OCI-LY3 (cell line): ENCODE results near the gene CFAP157.

Experiments used
- H2AFZ ChIP-seq: fragments of 200-600, 300-600 bp; shearing (Covaris generic); 2 replicates; pipeline ENCODE4 v1.6.0; 2014; ENCODE audit warnings: antibody characterized with exemption, low read depth, low read length
- H3K27ac ChIP-seq: fragments of 200-600, 300-600 bp; sonication (generic); 2 replicates; pipeline ENCODE4 v1.5.1; 2014; ENCODE audit warnings: mild to moderate bottlenecking, low read length, moderate library complexity, mixed read lengths
- H3K27me3 ChIP-seq: fragments of 200-600, 300-600 bp; sonication (generic); 2 replicates; pipeline ENCODE4 v1.6.1; 2014; ENCODE audit warnings: low read depth, low read length, mixed read lengths
- H3K36me3 ChIP-seq: fragments of 200-600, 300-600 bp; sonication (generic); replicated peaks from 2 replicates; pipeline ENCODE3; 2014; ENCODE audit warnings: low read depth, low read length, mixed read lengths
- H3K4me1 ChIP-seq: fragments of 300-600, 200-600 bp; sonication (generic); 2 replicates; pipeline ENCODE4 v1.6.1; 2014; ENCODE audit warnings: low read length, mixed read lengths
- H3K4me2 ChIP-seq: fragments of 200-600, 300-600 bp; sonication (generic); 2 replicates; pipeline ENCODE4 v1.6.1; 2014; ENCODE audit warnings: low read length, mixed read lengths
- H3K4me3 ChIP-seq: fragments of 300-600, 200-600 bp; sonication (generic); 2 replicates; pipeline ENCODE4 v1.5.1; 2014; ENCODE audit warnings: antibody characterized with exemption, mild to moderate bottlenecking, low read length, moderate library complexity
- H3K79me2 ChIP-seq: fragments of 300-600, 200-600 bp; shearing (Covaris generic); 2 replicates; pipeline ENCODE4 v1.6.1; 2014; ENCODE audit warnings: mild to moderate bottlenecking, low read length, mixed read lengths
- H3K9ac ChIP-seq: fragments of 300-600, 200-600 bp; shearing (Covaris generic); 2 replicates; pipeline ENCODE4 v1.6.0; 2014; ENCODE audit warnings: mild to moderate bottlenecking, low read length, moderate library complexity
- H3K9me3 ChIP-seq: fragments of 200-600, 300-600 bp; shearing (Covaris generic); 2 replicates; pipeline ENCODE4 v1.6.1; 2014; ENCODE audit warnings: low read length, mixed read lengths; ENCODE audit not compliant: insufficient read depth
- H4K20me1 ChIP-seq: fragments of 200-600, 300-600 bp; sonication (generic); 2 replicates; pipeline ENCODE4 v1.6.1; 2016; ENCODE audit warnings: low read length, mixed read lengths; ENCODE audit not compliant: insufficient read depth
- EZH2phosphoT487 ChIP-seq: fragments of 200-600 bp; shearing (Covaris generic); IDR thresholded peaks from 2 replicates; pipeline ENCODE4 v1.6.1; 2018; ENCODE audit warnings: antibody characterized with exemption, mixed run types, low read depth
- TF ChIP-seq, protein P1 (sequence below): fragments of 200-600, 300-600 bp; sonication (generic); IDR thresholded peaks from 2 replicates; pipeline ENCODE4 v1.5.1; 2014; ENCODE audit warnings: antibody characterized with exemption, low read length, low read depth

Gene CFAP157

DNA sequence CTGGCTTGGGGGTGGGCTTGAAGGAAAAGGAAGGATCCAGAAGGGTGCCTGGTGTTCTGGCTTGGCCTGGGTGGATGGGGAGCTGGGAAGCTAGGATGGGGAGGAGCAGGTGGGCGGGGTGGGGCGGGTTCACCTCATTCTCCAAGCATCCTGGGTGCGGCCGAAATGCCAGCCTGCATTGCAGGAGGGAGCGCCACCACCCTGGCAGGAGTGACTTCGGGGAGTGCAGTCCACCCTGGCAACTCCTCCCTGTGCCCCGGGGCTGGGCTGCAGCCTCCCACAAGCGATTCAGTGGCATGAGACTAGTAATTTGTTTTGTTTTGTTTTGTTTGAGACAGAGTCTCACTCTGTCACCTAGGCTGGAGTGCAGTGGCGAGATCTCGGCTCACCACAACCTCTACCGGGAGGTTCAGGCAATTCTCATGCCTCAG, 14.6 kb downstream of the CFAP157 start:
- Histone ChIP-seq H3K4me1 (no peaks in the 10 kb centered on the region), H2AFZ (no peak overlapping the region)

DNA sequence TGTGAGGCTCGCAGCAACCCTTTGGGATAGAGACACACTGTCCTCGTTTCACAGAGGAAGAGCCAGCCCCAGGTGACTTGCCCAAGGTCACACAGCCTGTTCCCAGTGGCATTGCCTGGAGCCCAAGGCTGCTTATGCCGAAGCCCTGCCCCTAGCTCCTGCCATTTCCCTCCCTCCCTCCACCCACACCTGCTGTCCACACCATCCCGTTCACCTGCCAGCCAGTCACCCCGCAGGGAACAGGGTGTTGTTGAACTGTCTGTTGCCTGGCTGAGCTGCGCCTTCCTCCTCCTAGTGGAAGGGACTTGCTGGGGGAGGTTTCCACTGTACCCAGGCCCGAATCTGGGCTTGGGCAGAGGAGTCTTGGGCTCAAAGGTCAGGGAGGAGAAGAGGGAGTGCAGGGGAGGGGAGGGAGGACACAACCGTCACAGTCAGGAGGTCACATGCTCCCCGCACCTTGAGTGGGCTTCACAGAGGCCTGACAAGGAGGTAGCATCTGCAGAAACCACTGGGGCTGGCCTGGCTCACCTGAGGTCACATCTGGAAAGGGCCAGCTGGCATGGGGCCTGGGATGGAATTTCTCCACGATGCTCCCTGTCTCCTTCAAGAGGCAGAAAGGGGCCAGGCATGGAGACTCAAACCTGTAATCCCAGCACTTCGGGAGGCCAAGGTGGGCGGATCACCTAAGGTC, 15.4 kb downstream of the CFAP157 start:
- Histone ChIP-seq H3K27ac (no peak overlapping the region), H3K79me2 (no peaks in the 10 kb centered on the region), H3K36me3 (no peaks in the 10 kb centered on the region), H4K20me1 (no peaks in the 10 kb centered on the region), H3K4me1 (no peaks in the 10 kb centered on the region), H3K27me3 (peaks cover 4% of the 10 kb centered on the region), H3K9ac (no peak overlapping the region), H3K4me2 (no peak overlapping the region), H3K9me3 (no peaks in the 10 kb centered on the region), H3K4me3 (no peak overlapping the region), H2AFZ (no peak overlapping the region)
- TF ChIP-seq, protein P1, sequence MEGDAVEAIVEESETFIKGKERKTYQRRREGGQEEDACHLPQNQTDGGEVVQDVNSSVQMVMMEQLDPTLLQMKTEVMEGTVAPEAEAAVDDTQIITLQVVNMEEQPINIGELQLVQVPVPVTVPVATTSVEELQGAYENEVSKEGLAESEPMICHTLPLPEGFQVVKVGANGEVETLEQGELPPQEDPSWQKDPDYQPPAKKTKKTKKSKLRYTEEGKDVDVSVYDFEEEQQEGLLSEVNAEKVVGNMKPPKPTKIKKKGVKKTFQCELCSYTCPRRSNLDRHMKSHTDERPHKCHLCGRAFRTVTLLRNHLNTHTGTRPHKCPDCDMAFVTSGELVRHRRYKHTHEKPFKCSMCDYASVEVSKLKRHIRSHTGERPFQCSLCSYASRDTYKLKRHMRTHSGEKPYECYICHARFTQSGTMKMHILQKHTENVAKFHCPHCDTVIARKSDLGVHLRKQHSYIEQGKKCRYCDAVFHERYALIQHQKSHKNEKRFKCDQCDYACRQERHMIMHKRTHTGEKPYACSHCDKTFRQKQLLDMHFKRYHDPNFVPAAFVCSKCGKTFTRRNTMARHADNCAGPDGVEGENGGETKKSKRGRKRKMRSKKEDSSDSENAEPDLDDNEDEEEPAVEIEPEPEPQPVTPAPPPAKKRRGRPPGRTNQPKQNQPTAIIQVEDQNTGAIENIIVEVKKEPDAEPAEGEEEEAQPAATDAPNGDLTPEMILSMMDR = no peak
- no peak for TF ChIP-seq EZH2phosphoT487

More for the DNA sequence above, 14.6 kb downstream of the CFAP157 start:
- no peaks in the 10 kb centered on the region for H3K36me3 ChIP-seq
- H3K9ac ChIP-seq = no peak overlapping the region
- no peak for TF ChIP-seq EZH2phosphoT487
- TF ChIP-seq, protein P1 = no peak
- H3K27me3 ChIP-seq = peaks cover 4% of the 10 kb centered on the region
- H3K79me2 ChIP-seq = no peaks in the 10 kb centered on the region
- H3K4me3 ChIP-seq = no peak overlapping the region
- no peaks in the 10 kb centered on the region for H4K20me1 ChIP-seq
- no peak overlapping the region for H3K4me2 ChIP-seq
- H3K9me3 ChIP-seq = no peaks in the 10 kb centered on the region
- no peak overlapping the region for H3K27ac ChIP-seq

DNA sequence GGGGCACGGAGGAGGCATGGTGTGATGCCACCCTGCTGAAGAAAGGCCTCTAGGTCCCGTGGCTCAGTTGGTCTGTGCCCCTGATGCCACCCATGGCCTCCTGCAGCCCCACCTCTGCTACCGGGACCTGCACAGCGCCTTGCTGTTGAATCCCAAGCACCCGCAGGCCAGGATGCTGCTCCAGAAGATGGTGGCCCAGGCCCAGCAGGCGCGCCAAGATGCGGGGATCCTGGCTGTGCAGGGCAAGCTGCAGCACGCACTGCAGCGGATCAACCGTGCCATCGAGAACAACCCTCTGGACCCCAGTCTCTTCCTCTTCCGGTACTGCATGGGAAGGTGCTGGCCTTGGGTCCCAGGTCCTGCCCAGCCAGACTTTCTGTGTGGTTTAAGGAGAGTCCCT, 16.2 kb downstream of the CFAP157 start:
- H3K4me2 ChIP-seq = no peak overlapping the region
- no peak overlapping the region for H3K4me3 ChIP-seq
- H3K27me3 ChIP-seq = peaks cover 4% of the 10 kb centered on the region
- no peak overlapping the region for H3K9ac ChIP-seq
- TF ChIP-seq, protein P1 = no peak
- TF ChIP-seq EZH2phosphoT487 = no peak
- H4K20me1 ChIP-seq = no peaks in the 10 kb centered on the region
- H3K4me1 ChIP-seq = no peaks in the 10 kb centered on the region
- H3K9me3 ChIP-seq = no peaks in the 10 kb centered on the region
- H3K79me2 ChIP-seq = no peaks in the 10 kb centered on the region
- no peaks in the 10 kb centered on the region for H3K36me3 ChIP-seq
- no peak overlapping the region for H3K27ac ChIP-seq
- H2AFZ ChIP-seq = no peak overlapping the region

DNA sequence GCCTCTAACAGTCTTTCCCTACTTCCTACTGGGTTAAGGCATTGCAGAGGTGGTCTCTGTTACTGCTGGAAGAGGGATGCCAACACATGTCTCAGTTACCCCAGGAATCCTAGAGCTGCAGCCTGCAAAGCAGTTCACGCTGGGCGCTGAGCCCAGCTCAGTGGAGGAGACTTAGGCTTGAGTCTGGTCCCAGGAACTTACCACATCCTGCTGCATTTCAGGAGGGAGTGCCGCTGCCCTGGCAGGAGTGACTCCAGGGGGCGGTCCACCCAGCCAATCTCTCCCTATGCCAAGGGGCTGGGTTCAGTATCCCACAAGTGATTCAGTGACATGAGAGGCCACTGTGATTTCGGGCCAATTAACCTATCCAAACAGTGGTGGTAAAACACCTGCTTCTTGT, 16.7 kb downstream of the CFAP157 start:
- Histone ChIP-seq H3K4me1 (no peaks in the 10 kb centered on the region), H4K20me1 (no peaks in the 10 kb centered on the region), H2AFZ (no peak overlapping the region), H3K9ac (no peak overlapping the region), H3K4me2 (no peak overlapping the region), H3K9me3 (no peaks in the 10 kb centered on the region), H3K4me3 (no peak overlapping the region), H3K27ac (no peak overlapping the region), H3K79me2 (no peaks in the 10 kb centered on the region), H3K27me3 (peaks cover 4% of the 10 kb centered on the region), H3K36me3 (no peaks in the 10 kb centered on the region)
- no peak for TF ChIP-seq EZH2phosphoT487
- TF ChIP-seq, protein P1 = no peak
